Activated CD4-positive, alpha-beta T cell treated with anti-CD3 and anti-CD28 coated beads for 4 hours (primary cell): ENCODE results near the gene ADAM19.

ENCODE experiments used
- DNase-seq, 2 donors: peaks; one replicate each; pipeline ENCODE4 v3.0.0-alpha.2; 2020

Gene ADAM19

DNA sequence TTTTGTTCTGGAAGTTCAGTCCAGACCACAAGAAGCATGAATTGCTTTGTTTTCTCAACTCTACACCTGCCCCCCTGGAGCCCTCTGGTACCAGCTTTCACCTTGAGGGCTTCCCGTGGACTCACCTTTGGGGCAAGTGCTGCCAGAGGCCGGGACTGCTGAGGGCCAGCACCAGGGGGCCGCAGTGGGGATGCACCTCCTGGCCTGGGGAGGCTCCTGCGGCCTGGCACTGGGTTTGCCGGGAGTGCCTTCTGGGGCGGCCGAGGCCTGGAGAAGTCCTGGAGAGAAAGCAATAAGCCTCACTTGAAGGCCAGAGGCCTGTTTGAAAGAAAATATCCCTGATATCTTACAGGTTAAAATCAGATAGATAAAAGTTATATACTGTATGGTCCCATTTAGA is 93.9 kb downstream of the ADAM19 start:
- DNase-seq = no peak

DNA sequence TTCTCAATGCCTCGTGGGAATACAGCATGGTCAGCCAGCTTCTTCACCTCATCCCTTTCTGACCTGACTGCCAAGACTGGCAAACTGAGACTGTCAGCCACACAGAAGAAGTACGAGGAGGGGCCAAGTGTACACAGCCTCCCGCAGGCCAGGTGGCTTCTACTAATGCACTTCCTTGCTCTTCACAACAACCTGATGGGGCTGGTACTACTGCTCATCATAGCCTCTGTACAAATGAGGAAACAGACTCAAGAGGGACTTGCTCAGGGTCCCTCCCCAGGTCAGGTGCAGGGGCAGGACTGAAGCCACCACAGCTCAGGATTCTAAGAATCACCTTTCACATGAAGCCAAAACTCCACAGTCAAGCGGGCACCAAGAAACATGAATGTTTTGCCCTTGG is 94.3 kb downstream of the ADAM19 start:
- no peak for DNase-seq

DNA sequence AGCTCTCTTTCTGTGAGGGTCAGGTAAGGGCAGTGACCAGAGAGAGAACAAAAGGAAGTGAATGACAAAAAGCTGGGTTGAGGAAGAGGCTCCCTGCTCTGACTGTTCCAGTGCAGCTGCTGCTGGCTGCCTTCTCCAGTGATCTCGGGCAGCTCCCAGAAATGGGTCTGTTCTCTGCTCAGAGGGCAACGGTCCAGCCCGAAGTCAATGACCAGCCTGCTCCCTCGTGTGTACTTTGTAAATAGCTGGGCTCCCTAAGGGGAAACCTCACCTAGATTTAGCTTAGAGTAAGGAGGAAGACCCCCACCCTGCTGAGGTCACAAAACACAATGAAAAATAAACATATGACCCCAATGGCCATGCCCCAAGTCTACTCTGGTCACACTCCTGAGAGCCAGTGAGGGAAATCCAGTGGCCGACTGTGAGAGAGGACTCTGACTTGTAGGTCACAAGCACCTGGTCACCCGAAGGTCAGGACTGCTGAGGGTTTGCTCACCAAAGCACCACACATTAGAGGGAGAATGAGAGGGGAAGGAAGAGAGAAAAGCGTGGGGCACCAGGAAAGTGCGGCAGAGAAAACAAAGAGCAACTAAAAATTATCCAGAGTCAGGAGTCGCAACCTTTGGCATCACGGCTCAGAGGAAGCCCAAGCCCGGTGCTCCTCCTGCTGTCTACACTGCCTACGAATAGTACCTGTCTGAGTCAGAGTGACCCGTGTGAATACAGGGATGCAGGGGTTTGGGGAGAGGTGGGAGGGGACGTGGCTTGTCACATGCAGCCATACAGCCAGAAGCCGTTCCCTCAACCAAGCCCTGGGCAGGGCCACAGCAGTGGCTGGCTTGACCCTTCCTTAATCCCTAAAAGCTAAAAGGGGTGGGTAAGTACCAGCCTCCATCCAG is 95.7 kb downstream of the ADAM19 start:
- no peak for DNase-seq

DNA sequence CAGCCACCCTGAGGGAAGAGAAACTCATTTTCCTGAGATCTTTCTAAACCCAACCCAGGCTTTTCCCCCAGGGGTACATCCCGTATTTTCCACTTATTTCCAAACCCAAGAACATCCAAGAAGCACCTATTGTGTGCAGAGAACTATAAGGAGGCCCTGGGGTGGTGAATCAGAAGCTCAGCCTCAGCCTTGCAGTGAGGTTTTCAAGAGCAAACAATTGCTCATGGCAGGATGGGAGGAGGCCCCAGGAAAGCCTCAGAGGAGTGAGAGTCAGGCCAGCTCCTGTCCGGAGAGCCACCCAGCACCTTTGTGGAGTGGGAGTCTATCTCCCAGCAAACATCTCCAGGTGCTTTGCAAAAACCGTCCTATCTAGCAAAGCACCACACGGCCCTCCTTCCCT is 96.4 kb downstream of the ADAM19 start:
- DNase-seq = no peak

DNA sequence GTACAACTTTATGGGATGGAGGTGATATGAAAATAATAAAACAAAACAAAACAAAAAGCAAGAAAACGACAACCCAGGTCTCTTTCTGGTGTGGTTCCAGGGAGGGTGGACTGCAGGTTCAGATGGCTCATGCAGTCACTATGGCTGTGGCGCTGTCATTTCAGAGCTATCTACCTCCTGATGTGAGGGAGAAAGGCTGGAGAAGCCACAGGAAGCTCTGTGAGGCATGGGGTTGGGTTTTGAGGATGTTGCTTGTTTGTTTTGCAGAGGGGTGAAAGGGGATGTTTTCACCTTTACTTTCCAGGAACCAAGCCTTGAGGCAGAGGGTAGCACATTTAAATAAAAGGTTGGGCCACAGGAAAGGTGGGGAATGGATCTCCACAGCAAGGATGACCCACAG is 96.8 kb downstream of the ADAM19 start:
- no peak for DNase-seq

DNA sequence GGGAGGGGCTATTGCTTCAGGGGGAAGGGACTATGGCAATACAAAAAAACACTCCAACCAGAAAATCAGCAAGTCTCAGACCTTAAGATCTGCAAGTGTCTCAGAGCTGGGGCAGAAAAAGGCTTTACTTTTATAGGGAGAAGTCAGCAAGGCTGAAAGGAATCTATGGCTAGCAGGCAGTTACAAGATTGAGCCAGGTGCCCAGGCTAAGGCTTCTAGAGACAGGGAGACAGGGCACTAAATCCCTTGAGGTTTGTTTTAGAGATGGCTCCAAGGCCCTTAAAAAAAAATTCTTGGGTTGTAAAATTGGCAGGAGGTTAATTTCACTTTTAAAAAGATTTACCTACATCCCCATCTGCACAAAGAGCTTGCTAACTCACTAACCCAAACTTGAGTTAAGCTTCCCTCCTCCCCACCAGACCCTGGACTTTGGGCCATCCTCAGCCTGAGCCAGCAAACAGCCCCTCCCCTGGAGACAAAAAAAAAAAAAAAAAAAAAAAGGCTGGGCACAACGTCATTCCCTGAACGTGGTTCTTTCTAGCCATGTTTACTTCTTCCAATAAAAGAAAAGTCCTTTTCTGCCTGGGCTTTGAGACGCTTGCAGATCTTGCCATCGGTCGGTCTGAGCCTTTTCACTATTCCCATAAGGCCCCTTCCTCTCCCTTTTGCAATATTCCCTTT is 97.6 kb downstream of the ADAM19 start:
- no peak for DNase-seq

DNA sequence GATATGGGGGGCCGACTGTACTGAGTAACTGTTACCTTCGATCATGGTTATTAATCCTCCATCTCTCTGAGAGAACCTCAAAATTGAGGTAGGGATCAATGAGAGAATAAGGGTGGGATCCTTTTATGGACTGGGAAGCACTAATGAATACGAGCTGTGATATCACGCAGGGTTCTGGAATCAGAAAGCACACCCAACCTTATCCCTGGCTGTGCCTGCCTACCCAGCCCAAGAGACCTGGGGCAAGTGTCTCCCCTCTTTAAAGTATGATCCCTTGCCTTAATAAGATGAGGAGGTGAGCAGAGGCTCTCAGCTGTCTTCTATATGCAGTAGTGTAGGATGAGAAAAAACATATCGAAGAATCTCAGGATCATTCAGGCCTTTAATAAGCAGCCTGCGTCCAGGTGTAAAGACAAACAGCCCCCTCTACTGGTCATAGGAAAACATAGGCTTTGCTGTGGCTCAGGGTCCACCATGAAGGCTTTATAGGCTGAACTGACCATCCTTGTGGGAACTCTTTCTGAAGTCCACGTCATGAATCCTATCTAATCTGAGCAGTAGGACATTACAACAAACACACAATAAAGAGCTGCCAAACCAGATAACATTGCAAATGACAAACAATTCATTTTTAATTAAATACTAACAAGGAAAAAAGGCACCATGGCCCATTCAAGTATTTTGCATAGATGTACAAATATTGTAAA is 98.7 kb downstream of the ADAM19 start:
- DNase-seq = no peak

DNA sequence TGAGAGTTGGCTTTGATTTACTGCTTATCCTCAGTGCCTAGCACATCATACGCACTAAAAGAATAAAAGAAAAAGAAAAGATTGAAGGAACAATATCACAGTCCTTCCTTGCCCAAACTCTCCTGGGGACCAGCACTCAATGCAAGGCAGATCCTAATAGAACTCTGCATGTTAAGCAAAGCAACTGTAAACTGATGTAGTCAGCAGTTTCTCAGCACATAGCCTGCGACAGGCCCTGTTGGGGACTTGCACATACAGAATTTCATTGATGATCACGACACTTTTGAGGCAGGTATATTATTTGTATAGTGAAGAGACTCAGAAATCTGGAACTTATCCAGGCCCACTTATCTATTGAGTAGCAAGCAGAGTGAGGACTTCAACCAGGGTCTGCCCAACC is 100.1 kb downstream of the ADAM19 start:
- no peak for DNase-seq

DNA sequence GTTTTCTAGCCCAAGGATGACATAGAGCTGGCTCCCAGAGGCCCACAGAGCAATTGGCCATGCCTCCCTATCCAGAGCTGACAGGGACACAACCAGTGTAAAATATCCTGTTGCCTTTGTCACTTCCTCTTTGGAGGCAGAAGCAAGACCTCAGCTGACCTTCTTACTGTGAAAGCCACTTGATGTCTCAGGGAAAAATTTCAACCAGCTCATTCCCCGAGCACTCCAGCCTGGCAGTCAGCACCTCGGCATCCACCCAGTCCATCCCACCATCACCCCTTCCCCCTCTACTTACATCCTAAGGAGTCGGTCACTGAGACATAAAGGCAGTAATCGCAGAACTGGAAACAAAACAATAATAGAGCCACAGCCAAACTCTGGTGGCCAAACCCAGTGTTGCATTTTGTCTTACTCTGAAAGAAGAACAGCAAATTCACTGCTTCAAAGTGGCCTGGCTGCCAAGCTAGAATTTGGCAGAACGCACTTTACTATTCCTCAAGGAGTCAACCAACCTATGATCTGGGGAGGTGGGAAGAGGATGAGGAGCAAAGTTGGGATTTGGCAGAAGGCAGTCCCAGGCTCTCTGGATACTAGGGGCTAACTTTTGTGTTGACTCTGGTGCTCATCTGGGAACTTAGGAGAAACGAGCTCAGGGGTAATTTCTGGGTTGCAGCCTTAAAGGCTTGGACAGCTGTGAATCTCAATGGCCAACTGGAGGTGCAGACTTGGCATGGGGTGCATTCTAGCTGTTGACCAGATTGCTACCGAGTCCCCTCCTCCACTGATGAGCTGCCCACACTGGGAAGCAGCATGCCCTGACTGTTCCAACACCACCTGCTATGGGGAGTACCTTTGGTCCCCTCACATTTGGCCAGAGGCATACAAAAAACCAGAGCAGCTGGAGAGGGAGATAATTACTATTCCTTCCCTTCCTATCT is 101.9 kb downstream of the ADAM19 start:
- DNase-seq = no peak

DNA sequence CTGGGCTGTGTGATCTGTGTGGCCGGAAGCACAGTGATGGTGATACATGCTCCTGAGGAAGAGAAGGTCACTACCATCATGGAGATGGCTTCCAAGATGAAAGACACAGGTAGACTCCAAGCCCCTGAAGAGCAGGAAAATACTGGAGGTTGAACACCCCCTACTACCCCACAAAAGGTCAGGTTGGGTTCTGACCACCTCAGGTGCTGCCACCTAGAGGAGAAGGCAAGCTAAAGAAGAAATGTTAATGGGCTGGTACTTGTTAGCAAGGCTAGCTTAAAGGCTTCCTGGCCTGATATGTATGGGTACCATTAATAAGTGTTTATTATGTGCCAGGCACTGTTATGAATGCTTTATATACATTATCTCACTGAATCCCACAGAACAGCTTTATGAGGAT is 103.9 kb downstream of the ADAM19 start:
- no peak for DNase-seq

DNA sequence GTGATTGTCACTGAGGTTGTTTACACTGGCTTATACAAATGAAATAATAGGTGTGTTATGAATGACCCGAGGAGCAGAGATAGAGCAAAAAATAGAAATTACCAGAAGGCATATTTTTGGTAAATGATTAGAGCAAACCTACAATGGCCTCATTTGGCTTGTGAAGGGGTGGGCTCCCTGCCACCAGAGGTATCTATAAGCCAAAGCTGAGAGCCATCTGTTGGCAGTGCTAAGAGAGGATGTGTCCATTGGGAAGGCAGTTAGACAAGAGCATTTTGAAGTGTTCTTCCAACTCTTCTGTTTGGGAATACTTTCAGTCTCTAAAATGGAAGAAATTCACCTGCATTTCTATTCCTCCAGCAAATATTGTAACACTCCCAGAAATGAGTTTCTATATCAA is 104.9 kb downstream of the ADAM19 start:
- DNase-seq = no peak

DNA sequence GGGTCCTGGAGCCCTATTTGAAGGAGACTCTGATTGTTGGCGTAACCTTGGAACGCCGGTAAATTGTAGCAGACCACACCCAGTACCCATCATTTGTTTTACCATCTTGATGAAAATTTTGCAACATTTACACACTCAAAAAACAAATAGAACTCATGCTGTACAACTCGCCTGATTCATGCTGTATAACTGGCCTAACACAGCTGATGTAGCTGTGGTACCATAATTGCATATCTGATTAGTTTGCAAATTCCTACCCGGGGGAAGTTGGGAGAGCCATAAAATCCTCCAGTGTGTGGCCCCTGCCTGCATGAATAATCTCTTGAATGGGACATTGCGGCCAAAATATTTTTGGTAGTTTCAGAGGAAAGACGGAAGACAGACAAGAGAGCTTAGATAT is 105.9 kb downstream of the ADAM19 start:
- no peak for DNase-seq

DNA sequence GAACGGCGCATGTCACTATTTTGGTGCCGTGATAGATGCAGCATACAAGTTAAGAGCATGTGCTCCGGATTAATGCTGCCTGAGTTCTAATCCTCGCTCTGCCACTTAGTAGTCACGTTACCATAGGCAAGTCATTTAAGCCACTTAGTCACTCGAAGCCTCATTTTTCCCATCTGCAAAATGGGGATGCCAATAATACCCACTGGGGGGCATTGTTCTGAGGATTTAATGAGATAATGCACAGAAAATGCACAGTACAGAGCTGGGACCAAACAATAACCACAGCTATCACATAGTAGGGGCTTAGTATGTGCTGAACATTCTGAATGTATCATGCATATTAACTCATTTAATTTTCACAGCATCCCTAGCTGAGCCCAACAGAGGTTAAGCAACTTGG is 106.5 kb downstream of the ADAM19 start:
- no peak for DNase-seq

DNA sequence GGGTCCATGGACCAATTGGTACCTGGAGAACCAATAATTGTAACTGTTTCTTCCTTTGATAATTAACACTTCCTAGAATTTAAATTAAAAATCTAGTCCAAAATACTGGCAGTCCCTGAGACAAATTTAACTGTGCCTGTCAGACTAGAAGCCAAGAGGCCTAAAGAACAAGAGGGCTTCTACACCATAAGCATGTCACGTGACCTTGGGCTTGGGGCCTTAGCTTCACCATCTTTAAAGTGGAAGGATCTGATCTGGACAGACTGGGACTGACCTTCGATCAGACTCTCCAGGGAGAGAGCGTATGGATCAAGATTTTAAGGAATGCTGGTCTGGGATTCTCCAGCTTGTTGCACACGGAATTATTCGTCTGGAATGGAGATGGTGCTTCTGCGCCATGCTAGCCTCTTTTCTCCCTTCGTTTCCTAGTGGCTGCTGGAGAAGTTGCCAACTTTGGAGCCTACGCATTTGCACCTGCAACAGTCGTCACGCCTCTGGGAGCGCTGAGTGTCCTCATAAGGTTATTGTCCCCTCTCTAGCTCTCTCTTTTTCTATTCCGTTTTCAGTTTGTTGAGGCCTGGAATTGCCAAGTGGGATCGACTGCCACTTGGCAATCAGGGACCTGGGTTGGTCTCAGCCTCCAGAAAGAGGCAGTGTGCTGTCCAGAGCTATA is 107.1 kb downstream of the ADAM19 start:
- DNase-seq = no peak

DNA sequence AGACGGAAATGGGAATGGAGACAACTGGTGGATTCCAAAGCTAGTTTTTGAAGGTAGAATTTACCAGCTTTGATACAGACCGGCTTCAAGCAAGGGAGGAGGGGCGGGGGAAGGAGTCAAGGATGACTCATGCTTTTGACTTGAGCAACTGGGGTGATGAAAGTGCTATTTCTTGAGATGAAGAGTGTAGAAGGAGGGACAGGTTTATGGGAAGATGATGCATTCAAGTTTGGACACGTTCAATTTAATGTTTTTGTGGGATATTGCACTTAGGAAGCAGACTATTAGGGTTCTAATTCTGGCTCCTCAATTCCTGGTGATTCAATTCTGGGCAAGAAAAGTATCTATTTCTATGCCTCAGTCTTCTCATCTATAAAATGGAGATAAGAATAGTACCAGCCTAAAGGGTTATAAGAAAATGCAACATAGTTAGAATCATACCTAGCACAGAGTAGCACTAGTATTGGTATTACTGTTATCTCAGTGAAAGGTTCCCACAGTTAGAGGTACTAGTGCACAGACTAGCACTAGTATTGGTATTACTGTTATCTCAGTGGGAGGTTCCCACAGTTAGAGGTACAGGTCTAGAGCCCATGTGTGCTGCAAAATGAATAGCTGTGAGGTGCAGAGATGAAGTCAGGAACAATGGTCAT is 110.9 kb downstream of the ADAM19 start:
- DNase-seq = peak; percentile 62 to 63

DNA sequence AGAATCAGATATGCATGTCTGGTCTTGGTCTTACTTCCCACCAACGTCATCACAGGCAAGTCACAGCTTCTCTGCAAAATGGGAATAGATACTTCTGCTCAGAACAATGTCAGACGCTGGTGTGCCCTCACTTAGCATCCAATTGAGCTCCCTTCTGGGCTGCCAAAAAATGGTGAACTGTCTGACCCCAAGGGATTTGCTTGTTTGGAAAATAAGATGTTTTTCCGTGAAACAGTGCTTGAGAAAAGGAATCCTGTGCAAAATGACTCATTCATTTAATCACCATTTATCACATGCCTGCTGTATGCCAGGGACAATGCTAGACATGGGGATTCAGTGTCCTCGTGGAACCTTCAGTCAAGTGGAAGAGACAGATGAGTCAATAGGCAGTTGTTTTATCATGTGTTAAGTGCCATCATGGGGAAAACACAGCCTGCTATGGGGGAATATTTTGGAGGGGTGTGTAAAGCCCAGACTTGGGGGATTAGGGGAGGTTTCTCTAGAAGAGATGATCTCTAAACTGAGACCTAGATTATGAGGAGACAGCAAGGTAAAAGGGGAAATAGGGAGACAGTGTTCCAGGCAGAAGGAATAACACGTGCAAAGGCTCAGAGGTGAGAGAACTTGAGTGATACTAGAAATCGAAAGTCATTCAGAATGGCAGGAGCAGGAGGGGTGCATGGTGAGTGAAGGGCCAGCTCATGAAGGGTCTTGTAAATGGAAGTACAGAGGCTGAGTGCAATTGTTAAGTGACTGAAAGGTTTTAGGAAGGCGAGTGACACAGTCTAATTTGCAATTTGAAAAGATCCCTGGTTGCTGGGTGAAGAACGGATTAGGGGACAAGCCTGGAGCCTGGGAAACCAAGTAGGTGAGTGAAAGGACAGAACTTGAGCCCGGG is 111.7 kb downstream of the ADAM19 start:
- no peak for DNase-seq

DNA sequence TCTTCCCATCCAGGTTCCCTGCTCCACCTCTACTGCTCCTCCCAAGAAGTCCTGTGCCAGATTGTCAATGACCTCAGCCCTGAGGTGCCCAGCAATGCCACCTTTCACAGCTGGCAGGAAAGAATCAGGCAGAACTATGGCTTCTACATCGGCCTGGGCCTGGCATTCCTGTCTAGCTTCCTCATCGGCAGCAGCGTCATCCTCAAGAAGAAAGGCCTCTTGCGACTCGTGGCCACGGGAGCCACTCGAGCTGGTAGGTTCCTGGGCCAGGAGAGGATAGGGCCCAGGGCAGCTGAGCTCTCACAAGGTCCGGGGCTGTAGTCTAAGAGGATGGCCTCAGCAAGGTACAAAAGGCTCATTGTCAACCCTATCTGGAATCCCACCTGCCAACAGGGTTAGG is 112.5 kb downstream of the ADAM19 start:
- no peak for DNase-seq

DNA sequence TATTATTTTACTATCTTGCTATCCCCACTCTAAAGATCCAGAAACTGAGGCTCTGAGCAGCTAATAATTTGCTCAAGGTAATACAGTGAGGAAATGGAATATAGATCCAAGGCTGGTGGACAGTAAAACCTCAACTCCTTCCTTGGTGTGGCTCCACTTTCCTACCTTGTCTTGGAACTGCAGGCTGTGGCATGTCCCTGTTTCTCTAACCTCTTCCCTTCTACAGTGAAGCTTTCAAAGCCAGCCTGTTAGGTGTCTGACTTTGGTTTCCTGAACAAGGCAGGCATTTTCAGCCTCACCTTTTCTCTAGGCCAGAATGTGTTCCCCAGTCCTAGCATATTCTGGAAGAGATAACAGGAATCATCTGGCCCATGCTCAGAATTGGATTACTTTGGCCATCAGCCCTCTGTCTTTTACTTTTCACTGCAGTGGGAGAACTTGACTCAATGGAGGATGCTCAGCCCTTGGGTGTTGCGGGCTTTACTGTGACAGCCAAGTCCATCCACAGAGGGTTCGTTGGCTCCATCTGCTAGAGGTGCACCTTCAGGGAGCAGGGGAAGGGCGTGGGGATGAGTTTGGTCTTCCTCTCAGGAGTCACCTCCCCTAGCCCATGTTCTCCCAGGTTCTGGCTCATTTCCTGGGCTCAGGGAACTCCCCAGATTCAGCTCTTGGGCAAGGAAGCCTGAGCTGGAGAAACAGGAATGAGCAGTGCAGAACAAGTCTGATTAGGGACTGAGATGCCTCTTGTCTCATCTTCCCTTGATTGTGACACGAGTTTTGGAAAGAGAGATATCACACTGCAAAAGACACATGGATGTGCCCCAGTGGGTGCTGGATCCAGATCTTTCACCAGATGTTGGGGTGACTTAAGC is 114.4 kb downstream of the ADAM19 start:
- no peak for DNase-seq
